IPS-NIHi7 (cell line): ENCODE data around the gene PARS2.
A peak's percentile ranks its signal among the peaks of the same experiment; 100 is the strongest.
"Not testable (repeated sequence)": the region's sequence is repeated elsewhere in the genome, so short reads cannot be mapped to it uniquely, and the experiment has no call there.

Experiments
- DNase-seq: peaks from one replicate; pipeline ENCODE4 v3.0.0; 2012; ENCODE audit warnings: mixed read lengths; ENCODE audit errors: extremely low spot score

Gene PARS2

GRCh38 chr1:54800041-54800898 is 35.9 kb upstream of the PARS2 start:
- DNase-seq = no peak

DNA sequence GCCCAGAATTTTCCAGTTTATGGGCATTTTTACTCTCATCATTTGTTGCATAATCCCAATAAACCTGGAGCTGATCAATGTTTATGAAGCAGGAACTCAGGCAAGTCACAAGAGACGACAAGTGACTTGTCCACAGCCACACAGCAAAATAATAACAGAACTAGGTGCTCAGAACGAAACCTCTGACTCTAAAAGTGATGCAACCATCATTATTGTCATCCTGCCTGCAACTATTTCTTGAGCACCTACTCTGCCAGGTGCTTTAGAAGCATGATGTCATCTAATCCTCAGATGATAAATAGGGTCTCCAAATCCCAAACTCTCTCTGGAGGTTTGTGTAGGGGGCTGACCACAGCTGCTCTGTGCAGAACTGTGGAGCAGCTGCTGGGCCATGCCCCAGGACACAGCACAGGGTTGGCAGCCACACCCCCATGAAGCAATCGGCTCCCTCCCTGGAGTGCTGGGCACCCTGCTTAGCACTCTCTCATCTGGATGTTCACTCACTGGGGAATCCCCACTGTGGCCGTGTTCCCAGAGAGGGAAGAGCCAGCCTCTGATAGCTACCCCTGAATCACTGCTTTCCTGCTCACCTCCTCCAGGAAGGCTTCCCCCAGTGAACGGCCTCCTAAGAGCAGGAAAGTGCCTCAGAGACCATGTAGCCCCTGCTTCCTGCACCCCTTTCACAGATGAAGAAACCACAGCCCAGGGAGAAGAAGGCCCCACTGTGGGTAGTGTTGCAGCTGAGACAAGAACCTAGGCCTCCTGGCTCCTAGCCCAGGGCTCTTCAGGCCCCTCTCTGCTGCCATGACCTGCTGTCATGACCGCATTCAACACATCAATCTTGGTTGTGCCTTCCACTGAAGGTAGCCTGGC is 34.7 kb upstream of the PARS2 start:
- no peak for DNase-seq

DNA sequence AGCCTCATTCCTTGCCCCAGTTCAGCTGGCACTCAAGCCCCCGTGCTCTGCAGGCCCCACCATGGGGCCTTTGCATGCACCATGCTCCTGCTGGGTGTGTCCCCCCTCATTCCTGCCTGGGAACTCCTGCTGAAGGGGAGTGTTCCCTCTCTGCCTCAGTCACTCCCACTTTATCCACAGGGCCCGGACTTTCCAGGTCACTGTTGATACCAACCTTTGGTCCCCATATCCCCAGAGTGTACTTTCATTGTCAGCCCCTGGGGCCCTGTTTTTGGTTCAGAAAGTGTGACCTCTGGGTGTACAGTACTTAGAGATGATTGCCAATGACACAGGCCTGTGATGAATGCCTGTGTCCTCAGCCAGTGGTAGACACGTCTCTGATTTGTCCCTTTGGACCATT is 33.9 kb upstream of the PARS2 start:
- no peak for DNase-seq

- no peak for DNase-seq
Observed at GRCh38 chr1:54796902-54797301, 32.6 kb upstream of the PARS2 start.

- no peak for DNase-seq
Observed at GRCh38 chr1:54795841-54796468, 31.6 kb upstream of the PARS2 start.

- no peak for DNase-seq
Observed at GRCh38 chr1:54795356-54795665, 31.0 kb upstream of the PARS2 start.

DNA sequence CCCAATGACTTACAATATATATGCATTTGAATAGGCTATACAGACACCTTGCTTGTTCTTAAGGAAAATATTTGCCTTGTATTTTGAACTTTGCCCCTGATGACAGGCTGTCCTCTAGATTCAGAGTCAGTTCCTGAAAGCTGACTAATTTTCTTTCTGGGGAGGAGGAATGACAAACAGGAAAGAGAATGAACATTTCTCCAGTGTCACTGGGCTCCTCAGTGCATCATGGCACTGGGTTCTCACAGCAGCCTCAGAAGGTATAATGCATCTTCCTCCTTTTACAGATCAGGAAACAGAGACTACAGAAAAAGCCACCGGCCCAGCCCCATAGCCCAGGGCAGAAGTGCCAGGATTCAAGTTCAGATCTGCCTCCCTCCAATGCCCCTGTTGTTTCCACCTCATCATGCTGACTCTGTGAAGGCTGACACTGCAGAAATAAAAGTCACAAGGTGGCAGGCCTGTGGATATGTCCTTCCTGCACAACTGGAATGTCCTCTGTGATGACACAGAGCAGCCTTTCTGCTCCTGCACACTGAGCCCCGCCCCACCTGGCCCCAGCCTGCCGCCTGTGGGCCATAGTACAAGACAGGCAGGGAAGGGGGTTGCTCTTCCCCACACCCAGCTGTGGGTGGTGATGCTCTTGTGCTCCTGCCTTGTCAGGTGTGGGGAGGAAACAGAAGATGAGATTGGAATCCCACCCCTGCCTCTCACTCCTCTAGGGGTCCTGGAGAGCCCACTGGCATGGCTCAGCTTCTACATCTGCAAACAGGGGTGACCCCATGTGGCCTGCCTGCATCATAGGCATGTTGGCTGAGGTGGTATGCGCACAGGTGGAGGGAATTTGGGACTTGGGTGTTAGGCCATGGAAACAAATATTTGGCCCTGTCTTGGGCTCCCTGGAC is 30.4 kb upstream of the PARS2 start:
- DNase-seq = no peak

GRCh38 chr1:54792686-54793282 is 28.5 kb upstream of the PARS2 start:
- no peak for DNase-seq

DNA sequence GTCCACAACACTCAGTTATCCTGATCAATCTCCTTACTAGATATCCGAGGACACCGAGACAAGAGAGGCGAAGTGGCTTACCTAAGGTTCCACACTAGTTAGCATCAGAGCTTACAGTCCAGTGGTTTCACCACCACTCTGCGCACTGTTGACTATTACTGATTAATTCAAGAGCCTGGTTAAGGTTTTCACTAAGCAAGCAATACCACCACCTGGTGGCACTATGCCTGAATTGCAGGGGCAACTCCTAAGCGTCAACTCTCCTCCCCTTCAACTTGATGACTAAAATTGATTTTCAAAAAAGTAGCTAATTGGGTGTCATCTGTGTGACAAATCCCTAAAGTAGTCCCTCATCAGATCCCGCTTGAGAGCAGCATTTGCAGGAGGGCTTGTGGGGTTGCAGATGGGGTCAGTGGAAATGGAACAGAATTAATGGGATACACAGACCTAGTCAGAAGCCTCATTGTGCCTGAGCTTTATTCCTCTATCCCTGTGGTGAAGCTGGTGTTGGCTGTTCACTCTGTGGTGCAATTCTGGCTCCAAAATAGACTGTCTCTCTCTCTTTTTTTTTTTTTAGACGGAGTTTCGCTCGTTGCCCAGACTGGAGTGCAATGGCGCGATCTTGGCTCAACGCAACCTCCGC is 27.7 kb upstream of the PARS2 start:
- peak; percentile 78 for DNase-seq

- DNase-seq = no peak
Observed at GRCh38 chr1:54788459-54788858, 24.1 kb upstream of the PARS2 start.

DNA sequence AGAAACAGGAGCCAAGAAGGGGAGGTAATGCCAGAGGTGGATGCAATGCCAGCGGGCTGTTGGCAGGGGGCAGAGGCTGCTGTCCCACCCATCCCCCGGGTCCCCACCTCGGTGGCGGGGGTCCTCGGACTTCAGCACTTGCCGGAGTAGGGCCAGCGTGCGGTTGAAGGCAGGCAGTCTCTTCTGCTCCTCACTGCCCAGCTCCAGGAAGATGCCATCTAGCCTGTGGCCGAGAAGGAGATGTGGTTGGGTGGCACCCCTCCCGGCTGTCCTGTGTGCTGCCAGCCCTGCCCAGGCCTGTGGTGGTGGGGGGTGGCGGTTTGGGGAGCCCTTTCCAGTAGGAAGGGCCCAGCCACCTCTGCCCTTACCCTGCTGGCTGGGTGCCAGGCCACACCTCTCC is 23.3 kb upstream of the PARS2 start:
- no peak for DNase-seq

DNA sequence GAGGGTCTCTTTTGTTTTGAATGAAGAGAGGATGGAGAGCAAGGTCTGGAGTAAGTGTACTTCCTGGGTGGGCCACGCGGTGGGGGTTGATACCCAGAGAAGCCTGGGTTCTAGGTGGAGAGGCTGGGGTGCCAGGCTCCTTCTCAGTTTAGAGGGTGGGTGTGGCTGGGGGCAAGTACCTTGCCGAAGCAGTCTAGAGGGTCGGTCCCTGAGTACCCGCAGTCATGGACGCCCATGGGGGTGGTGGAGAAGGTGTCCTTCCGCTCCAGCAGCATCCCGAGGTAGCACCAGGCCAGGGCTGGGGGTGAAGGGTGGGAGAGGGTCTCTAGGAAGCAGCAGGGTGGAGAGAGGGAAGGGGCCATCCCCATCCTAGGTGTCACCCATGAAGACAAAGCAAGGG is 22.5 kb upstream of the PARS2 start:
- no peak for DNase-seq

DNA sequence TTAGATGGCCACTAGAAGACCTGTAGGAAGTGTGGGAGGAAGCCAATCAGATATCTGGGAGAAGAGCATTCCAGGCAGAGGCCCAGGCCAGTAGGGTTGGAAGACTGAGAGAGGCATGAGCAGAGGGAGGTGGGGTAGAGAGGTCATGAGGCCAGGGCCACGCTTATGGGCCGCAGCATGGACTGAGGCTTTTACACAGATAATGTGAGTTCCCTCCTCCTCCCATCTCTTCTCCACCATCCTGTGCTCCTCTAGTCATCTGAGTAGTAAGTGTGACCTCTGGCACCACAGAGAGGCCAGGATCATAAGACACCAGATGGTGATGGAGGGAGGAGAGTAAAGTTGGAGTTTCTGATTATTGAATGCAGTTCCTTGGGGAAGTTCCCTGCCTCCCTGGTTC is 19.7 kb upstream of the PARS2 start:
- DNase-seq = no peak

- DNase-seq = no peak
Observed at GRCh38 chr1:54782588-54782987, 18.3 kb upstream of the PARS2 start.

DNA sequence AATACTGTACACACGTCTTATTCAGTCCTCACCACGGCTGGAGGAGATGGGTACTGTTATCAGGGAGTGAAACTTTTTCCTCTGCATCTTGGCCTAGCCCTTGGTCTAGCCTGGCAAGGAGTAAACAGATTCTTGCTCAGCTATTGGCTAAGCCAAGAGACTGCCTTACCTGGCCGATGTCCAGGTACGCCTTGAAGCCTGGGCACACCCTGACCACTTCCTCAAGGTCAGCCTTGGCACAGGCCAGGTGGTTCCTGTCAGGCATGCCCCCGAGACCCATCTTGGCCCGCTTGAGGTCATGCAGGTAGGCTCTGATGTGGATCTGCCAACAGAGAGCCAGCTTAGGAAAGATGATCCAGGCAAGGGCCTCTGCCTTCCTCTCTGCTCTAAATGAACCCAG is 17.8 kb upstream of the PARS2 start:
- no peak for DNase-seq

- DNase-seq = peak; percentile 66
Observed at GRCh38 chr1:54781023-54781723, 16.9 kb upstream of the PARS2 start.

GRCh38 chr1:54777431-54777830 is 13.1 kb upstream of the PARS2 start:
- no peak for DNase-seq

- DNase-seq = no peak
Observed at GRCh38 chr1:54777011-54777410, 12.7 kb upstream of the PARS2 start.

DNA sequence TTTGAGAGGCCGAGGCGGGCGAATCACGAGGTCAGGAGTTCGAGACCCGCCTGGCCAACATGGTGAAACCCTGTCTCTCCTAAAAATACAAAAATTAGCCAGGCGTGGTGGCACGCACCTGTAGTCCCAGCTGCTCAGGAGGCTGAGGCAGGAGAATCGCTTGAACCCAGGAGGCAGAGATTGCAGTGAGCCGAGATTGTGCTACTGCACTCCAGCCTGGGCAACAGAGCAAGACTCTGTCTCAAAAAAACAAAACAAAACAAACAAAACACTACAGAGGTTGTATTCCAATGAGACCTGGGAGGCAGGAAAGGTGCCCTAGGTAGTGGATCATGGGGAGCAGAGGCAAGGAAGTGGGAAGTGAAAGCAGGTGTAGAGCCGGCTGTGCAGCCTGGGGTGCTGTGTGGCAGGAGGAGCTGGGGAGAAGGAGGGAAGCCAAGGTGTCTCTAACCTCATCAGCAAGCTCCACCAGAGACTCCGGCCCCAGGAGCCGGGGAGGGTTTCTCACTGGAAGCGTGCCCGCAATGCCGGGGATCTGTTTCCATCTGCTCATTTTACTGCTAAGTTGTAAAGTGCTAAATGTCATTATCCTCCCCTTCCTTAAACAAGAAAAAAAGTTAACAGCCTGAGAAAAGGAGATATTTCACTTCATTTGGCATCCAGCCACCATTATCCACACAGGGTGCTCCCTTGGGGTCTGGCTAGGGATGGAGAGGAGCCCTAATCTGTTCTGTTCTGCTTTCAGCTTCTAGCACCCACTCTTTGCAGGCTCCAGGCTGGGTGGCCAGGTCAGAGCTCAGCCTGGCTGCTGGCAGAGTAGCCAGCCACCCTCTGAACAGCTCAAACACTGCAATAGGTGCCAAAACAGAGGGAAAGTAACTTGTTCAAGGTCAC is 11.8 kb upstream of the PARS2 start:
- DNase-seq = not testable (repeated sequence)
